ENCODE measurements around the gene HGFAC. TPM values are rescaled to one million over a fixed set of nuclear protein-coding genes. Genes with fewer than 3 reads are reported as not detected.

The HGFAC gene
- total and polyA plus RNA-seq, 2 of the 13 experiments (the other 11 are each of a cell fraction or from before 2014, with no cell fraction given), result 8.5 to 63.6 TPM

GRCh38 chr4:3429651-3430050, 12.1 kb upstream of the HGFAC start:
- no peaks in the 10 kb centered on the region for H3K27me3 ChIP-seq (ENCODE audit: control insufficient read depth in 1 of 2, insufficient read depth in 2 of 2, low read length in 2 of 2)
- no peaks in the 10 kb centered on the region for H3K9me3 ChIP-seq (ENCODE audit: low read length)
- no peak overlapping the region for H3K4me2 ChIP-seq (ENCODE audit: low read depth, low read length)
- no peak for ATAC-seq
- POLR2A ChIA-PET, result no interaction called here
- no peak overlapping the region for H3K4me3 ChIP-seq (replicated peaks in 1 of 3; ENCODE audit: insufficient read depth in 1 of 3, low read depth in 2 of 3, low read length in 3 of 3)
- CTCF ChIA-PET (ENCODE audit: low intra/inter-chr PET ratio, low total read pairs), result no interaction called here
- no peak overlapping the region for H2AFZ ChIP-seq (ENCODE audit: low read length)
- intact Hi-C loops (cut with micrococcal nuclease; ENCODE audit: unreplicated experiment), result no loop called here
- in situ Hi-C loops (cut with HindIII; ENCODE audit: extremely low pct_ligation_motif_present, low pct_unique_long_range_greater_than_20kb), result no loop called here
- no TSS peak for BruUV-seq (replicated peaks)
- no peak overlapping the region for H3K27ac ChIP-seq (ENCODE audit: extremely low read length, insufficient read depth, low read length)
- DNase-seq (ENCODE audit: low spot score), result no peak
- 100% methylated on average over 2 of the region's 12 CpGs for WGBS (ENCODE audit: low lambda C conversion rate)
- FAIRE-seq, result no peak
- TF ChIP-seq ZBTB4 (CRISPR knock-in tag; IDR thresholded peaks at IDR 0.05; ENCODE audit: borderline replicate concordance), result no peak
- TF ChIP-seq NFE2L1 (CRISPR knock-in tag; IDR thresholded peaks at IDR 0.05; ENCODE audit: borderline replicate concordance), result no peak
- TF ChIP-seq KLF11 (CRISPR knock-in tag; IDR thresholded peaks at IDR 0.05), result no peak
- no peak for TF ChIP-seq ZBTB37 (CRISPR knock-in tag; IDR thresholded peaks at IDR 0.05)
- TF ChIP-seq BRD4 (CRISPR knock-in tag; IDR thresholded peaks at IDR 0.05), result no peak
- TF ChIP-seq SP5 (CRISPR knock-in tag; IDR thresholded peaks at IDR 0.05; ENCODE audit: borderline replicate concordance, low read depth), result no peak
- no peak for TF ChIP-seq ZNF350 (CRISPR knock-in tag; IDR thresholded peaks at IDR 0.05; ENCODE audit: borderline replicate concordance, low read depth)
- no peak for TF ChIP-seq MTERF4 (CRISPR knock-in tag; IDR thresholded peaks at IDR 0.05)
- TF ChIP-seq GPBP1L1 (CRISPR knock-in tag; IDR thresholded peaks at IDR 0.05), result no peak
- TF ChIP-seq ZNF703 (CRISPR knock-in tag; IDR thresholded peaks at IDR 0.05; ENCODE audit: borderline replicate concordance), result no peak
- no peak for TF ChIP-seq TGIF2 (CRISPR knock-in tag; IDR thresholded peaks at IDR 0.05)
- no peak for TF ChIP-seq SP4 (CRISPR knock-in tag; IDR thresholded peaks at IDR 0.05)
- TF ChIP-seq STAT6 (CRISPR knock-in tag; IDR thresholded peaks at IDR 0.05; ENCODE audit: borderline replicate concordance), result no peak
- no peak for TF ChIP-seq WIZ (CRISPR knock-in tag; IDR thresholded peaks at IDR 0.05)
- H3K9ac ChIP-seq (ENCODE audit: insufficient read depth, low read depth, low read length), result no peak overlapping the region
- H3K79me2 ChIP-seq (ENCODE audit: insufficient read depth, low read length), result no peaks in the 10 kb centered on the region
- H3K4me1 ChIP-seq (ENCODE audit: insufficient read depth, low read length), result no peaks in the 10 kb centered on the region
- no peaks in the 10 kb centered on the region for H4K20me1 ChIP-seq (ENCODE audit: insufficient read depth, low read length)
- H3K36me3 ChIP-seq (replicated peaks in 1 of 2; ENCODE audit: control insufficient read depth in 1 of 2, insufficient read depth in 2 of 2, low read length in 2 of 2), result peaks cover 5 to 26% of the 10 kb centered on the region in 2 experiments

All from HepG2 (cell line).